B cell (primary cell): Measurements from ENCODE around the gene CCDC92B. TPM values are rescaled to one million over a fixed set of nuclear protein-coding genes. Genes with fewer than 3 reads are reported as not detected.

ENCODE experiments used
- ATAC-seq: fragments of 200-7000 bp; cut with Tn5 transposase; one replicate; pipeline ENCODE4 v1.10.0; 2021; ENCODE audit warnings: low read depth, mild to moderate bottlenecking, moderate number of reproducible peaks, moderate library complexity
- CTCF ChIA-PET: fragments of 350-600 bp; sonication (Branson Sonifier 250); formaldehyde crosslinking; loops from one replicate; lab custom pipeline; 2021; ENCODE audit warnings: antibody characterized with exemption, inconsistent platforms; lab: Charles Lee
- POLR2A ChIA-PET: fragments of 350-600 bp; sonication (Branson Sonifier 250); formaldehyde crosslinking; loops from one replicate; lab custom pipeline; 2021; ENCODE audit warnings: antibody characterized with exemption; lab: Charles Lee
- DNase-seq: peaks from one replicate; pipeline ENCODE4 v3.0.0; 2013
- H2AFZ ChIP-seq: 2 replicates; pipeline ENCODE4 v1.6.1; 2012; ENCODE audit warnings: mild to moderate bottlenecking, low read depth, low read length; ENCODE audit not compliant: insufficient read depth, poor library complexity, severe bottlenecking
- H3K27ac ChIP-seq, 2 donors: 1 replicate in 1 of 2; 2 replicates in 1 of 2; pipeline ENCODE4 v1.5.1; 2012 to 2013; ENCODE audit warnings: low read length in 2 of 2, mild to moderate bottlenecking in 2 of 2, moderate library complexity in 1 of 2
- H3K27me3 ChIP-seq, 4 experiments: fragments of 200-600 bp in 1 of 4; sonication (generic) in 1 of 4; replicated peaks in 1 of 4; 1 replicate in 2 of 4; 2 replicates in 2 of 4; pipeline versions ENCODE4 v1.6.1 to v1.7.0; 2013 to 2016; ENCODE audit warnings: low read length in 3 of 4, mild to moderate bottlenecking in 2 of 4, mixed read lengths in 1 of 4, moderate library complexity in 1 of 4; ENCODE audit not compliant: insufficient read depth in 4 of 4, control insufficient read depth in 3 of 4; ENCODE audit errors: control extremely low read depth in 1 of 4
- H3K36me3 ChIP-seq, 2 experiments: replicated peaks in 1 of 2; 1 replicate in 1 of 2; 2 replicates in 1 of 2; pipeline versions ENCODE4 v1.6.1 to v1.7.1; 2013; ENCODE audit warnings: low read length in 1 of 2; ENCODE audit not compliant: insufficient read depth in 2 of 2, control insufficient read depth in 1 of 2; ENCODE audit errors: control extremely low read depth in 1 of 2, extremely low read depth in 1 of 2
- H3K4me1 ChIP-seq, 2 donors: fragments of 200-600 bp in 1 of 2; sonication (generic) in 1 of 2; 1 replicate in 1 of 2; 2 replicates in 1 of 2; pipeline versions ENCODE4 v1.5.1 to v1.6.1; 2013 to 2017; ENCODE audit warnings: low read length in 2 of 2; ENCODE audit not compliant: control insufficient read depth in 2 of 2, insufficient read depth in 2 of 2
- H3K4me2 ChIP-seq: replicated peaks from 2 replicates; pipeline ENCODE3; 2012; ENCODE audit warnings: mild to moderate bottlenecking, low read depth, low read length; ENCODE audit not compliant: poor library complexity, severe bottlenecking
- H3K4me3 ChIP-seq, 5 experiments: fragments of 200-600 bp in 1 of 5; sonication (generic) in 1 of 5; 1 replicate in 3 of 5; 2 replicates in 2 of 5; pipeline versions ENCODE4 v1.5.1 to v1.7.0; 2011 to 2016; ENCODE audit warnings: low read length in 4 of 5, mild to moderate bottlenecking in 4 of 5, low read depth in 2 of 5, control low read depth in 1 of 5, moderate library complexity in 1 of 5; ENCODE audit not compliant: insufficient read depth in 1 of 5; ENCODE audit errors: control extremely low read depth in 1 of 5, extremely low read depth in 1 of 5
- H3K79me2 ChIP-seq: fragments of 200-600 bp; sonication (generic); one replicate; pipeline ENCODE4 v1.6.0; 2016; ENCODE audit warnings: low read length; ENCODE audit not compliant: control insufficient read depth, insufficient read depth
- H3K9ac ChIP-seq: fragments of 200-600 bp; sonication (generic); 2 replicates; pipeline ENCODE4 v1.6.1; 2017; ENCODE audit warnings: mild to moderate bottlenecking, low read length, moderate library complexity
- H3K9me3 ChIP-seq, 3 donors: one replicate each; pipeline versions ENCODE4 v1.6.1 to v1.7.1; 2013; ENCODE audit warnings: low read length in 2 of 3; ENCODE audit not compliant: control insufficient read depth in 2 of 3, insufficient read depth in 1 of 3; ENCODE audit errors: control extremely low read depth in 1 of 3
- H4K20me1 ChIP-seq: 2 replicates; pipeline ENCODE4 v1.6.0; 2012; ENCODE audit warnings: mild to moderate bottlenecking, low read length; ENCODE audit not compliant: insufficient read depth, control insufficient read depth, poor library complexity, severe bottlenecking
- H3K27ac Mint-ChIP-seq: one replicate; pipeline ENCODE4 v1.8.0; 2021; ENCODE audit warnings: mixed read lengths
- H3K27me3 Mint-ChIP-seq: one replicate; pipeline ENCODE4 v1.8.0; 2021; ENCODE audit warnings: mixed read lengths
- H3K4me1 Mint-ChIP-seq: one replicate; pipeline ENCODE4 v1.8.0; 2021; ENCODE audit warnings: mixed read lengths
- H3K4me3 Mint-ChIP-seq: one replicate; pipeline ENCODE4 v1.8.0; 2021; ENCODE audit warnings: mixed read lengths
- H3K9me3 Mint-ChIP-seq: one replicate; pipeline ENCODE4 v1.8.0; 2022; ENCODE audit warnings: mixed read lengths; ENCODE audit not compliant: insufficient read depth
- CTCF ChIP-seq: fragments of 200-600 bp; IDR thresholded peaks from one replicate; pipeline ENCODE4 v1.8.0; 2022; ENCODE audit warnings: antibody characterized with exemption, mild to moderate bottlenecking
- EZH2 ChIP-seq: IDR thresholded peaks from 2 replicates; pipeline ENCODE4 v1.6.1; 2012; ENCODE audit warnings: borderline replicate concordance, low read depth, mild to moderate bottlenecking, moderate library complexity, low read length; ENCODE audit not compliant: insufficient read depth, poor library complexity, severe bottlenecking
- WGBS: methylation state at CpG from one replicate; pipeline ENCODE4 v1.1.5; 2013; ENCODE audit warnings: missing lambda C conversion rate; ENCODE audit not compliant: insufficient coverage; 5-methylcytosine and 5-hydroxymethylcytosine counted together
- intact Hi-C: fragments of 100-400 bp; cut with micrococcal nuclease; formaldehyde crosslinking; loops from one replicate; pipeline ENCODE4 v1.10.0; 2022
- polyA plus RNA-seq: library from polyadenylated mRNA; depleted of rRNA; stranded (reverse); fragments of >200 nt; gene quantifications from 2 replicates; pipeline ENCODE4 v1.2.3, GENCODE V29; 2012
- total RNA-seq, 2 donors: library from RNA; stranded (reverse); fragments of 120-200 nt in 1 of 2; gene quantifications; 1 replicate in 1 of 2; 2 replicates in 1 of 2; pipeline versions ENCODE4 v1.2.3 to v1.2.4, GENCODE V29; 2013 to 2022

Gene CCDC92B
- total and polyA plus RNA-seq, 2 donors (not counting 1 experiment from before 2014, with no cell fraction given) = 0.04 TPM; not detected in 1

GRCh38 chr17:2683912-2684311, 65.5 kb downstream of the CCDC92B start:
- Histone ChIP-seq H3K4me2 (no peak overlapping the region), H3K4me3 (no peak overlapping the region), H4K20me1 (peaks cover 14% of the 10 kb centered on the region), H3K36me3 (peaks cover 6 to 47% of the 10 kb centered on the region in 2 experiments), H3K79me2 (peaks cover 5% of the 10 kb centered on the region), H3K9me3 (no peaks in the 10 kb centered on the region), H2AFZ (no peak overlapping the region), H3K27me3 (no peaks in the 10 kb centered on the region), H3K4me1 (no peaks in the 10 kb centered on the region), H3K27ac (no peak overlapping the region), H3K9ac (no peak overlapping the region)
- intact Hi-C loops = no loop called here
- CTCF ChIA-PET = interaction anchor here (1.0 to 3.0 kb wide), 2 partner anchors 8 to 9 kb away, joined by 3 to 14 read pairs; no protein-coding TSS in a partner anchor
- POLR2A ChIA-PET = no interaction called here
- H3K4me1 Mint-ChIP-seq = peaks cover 2% of the 10 kb centered on the region
- TF ChIP-seq EZH2 (no peak), CTCF (no peak)
- no peaks in the 10 kb centered on the region for H3K27me3 Mint-ChIP-seq
- no peaks in the 10 kb centered on the region for H3K9me3 Mint-ChIP-seq
- 100% methylated on average over 6 of the region's 8 CpGs for WGBS
- no peak overlapping the region for H3K27ac Mint-ChIP-seq
- DNase-seq (no peak), ATAC-seq (no peak)
- H3K4me3 Mint-ChIP-seq = no peak overlapping the region

GRCh38 chr17:2682176-2682938, 67.1 kb downstream of the CCDC92B start:
- Mint-ChIP-seq H3K27ac (no peak overlapping the region), H3K9me3 (no peaks in the 10 kb centered on the region), H3K4me3 (no peak overlapping the region), H3K27me3 (no peaks in the 10 kb centered on the region), H3K4me1 (no peaks in the 10 kb centered on the region)
- H4K20me1 ChIP-seq = peaks cover 14% of the 10 kb centered on the region
- no peak for TF ChIP-seq EZH2
- TF ChIP-seq CTCF = no peak
- H3K79me2 ChIP-seq = peaks cover 9% of the 10 kb centered on the region
- no peak overlapping the region for H3K9ac ChIP-seq
- H3K27me3 ChIP-seq = no peaks in the 10 kb centered on the region
- CTCF ChIA-PET = no interaction called here
- H3K4me1 ChIP-seq = no peaks in the 10 kb centered on the region
- no peak for DNase-seq
- no peak for ATAC-seq
- no peak overlapping the region for H2AFZ ChIP-seq
- H3K4me3 ChIP-seq = no peak overlapping the region
- H3K36me3 ChIP-seq = peaks cover 8 to 56% of the 10 kb centered on the region in 2 experiments
- no peak overlapping the region for H3K27ac ChIP-seq
- no peaks in the 10 kb centered on the region for H3K9me3 ChIP-seq
- intact Hi-C loops = no loop called here
- no CpG with 5 or more reads among the region's 3 CpGs for WGBS
- POLR2A ChIA-PET = no interaction called here
- no peak overlapping the region for H3K4me2 ChIP-seq
